GM21447 (cell line): ENCODE results near the gene CGB1.
A peak's percentile ranks its signal among the peaks of the same experiment; 100 is the strongest.

Experiments used
- ATAC-seq: cut with Tn5 transposase; IDR thresholded peaks from one replicate; pipeline ENCODE4 v1.9.1; 2021; ENCODE audit not compliant: unreplicated experiment

The CGB1 gene

DNA sequence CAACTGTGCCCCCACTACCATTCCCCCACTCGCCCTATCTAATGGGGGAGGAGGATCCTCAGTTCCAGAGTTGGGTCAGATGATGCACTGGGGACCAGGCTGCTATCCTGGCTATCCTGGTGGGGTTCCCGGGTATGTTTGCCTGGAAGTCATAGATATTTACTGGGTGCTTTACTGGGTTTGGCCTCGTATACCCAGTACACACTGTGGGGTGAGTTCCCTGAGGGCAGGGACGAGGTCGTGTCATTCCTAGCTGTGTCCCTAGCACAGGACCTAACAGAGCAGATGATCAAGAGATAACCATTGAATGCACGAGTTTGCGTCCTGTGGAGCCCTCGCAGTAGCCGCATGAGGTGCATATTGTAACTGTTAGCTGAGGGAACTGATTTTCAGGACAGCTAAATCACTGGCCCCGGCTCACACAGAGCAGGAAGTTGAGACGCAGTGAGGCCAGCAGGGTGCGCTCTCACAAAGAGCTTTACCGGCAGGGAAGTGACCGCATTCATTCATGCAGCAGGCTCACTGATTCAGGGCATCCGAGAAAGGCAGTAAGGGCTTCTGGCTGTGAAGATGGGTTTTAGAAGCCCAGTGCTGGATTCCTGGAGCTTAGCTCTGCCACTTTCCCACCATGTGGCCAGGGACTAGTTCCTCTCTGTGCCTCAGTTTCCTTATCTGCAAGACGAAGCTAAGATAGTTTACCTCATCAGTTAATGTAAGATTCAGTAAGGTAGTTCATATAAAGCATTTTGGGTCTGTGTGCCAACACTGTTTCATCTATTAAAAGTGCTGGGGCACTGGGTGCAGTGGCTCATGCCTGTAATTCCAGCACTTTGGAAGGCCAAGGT, 37.0 kb downstream of the CGB1 start:
- no peak for ATAC-seq

GRCh38 chr19:48997972-48998371, 38.7 kb downstream of the CGB1 start:
- no peak for ATAC-seq

- no peak for ATAC-seq
Observed at GRCh38 chr19:48994035-48994386, 42.7 kb downstream of the CGB1 start.

DNA sequence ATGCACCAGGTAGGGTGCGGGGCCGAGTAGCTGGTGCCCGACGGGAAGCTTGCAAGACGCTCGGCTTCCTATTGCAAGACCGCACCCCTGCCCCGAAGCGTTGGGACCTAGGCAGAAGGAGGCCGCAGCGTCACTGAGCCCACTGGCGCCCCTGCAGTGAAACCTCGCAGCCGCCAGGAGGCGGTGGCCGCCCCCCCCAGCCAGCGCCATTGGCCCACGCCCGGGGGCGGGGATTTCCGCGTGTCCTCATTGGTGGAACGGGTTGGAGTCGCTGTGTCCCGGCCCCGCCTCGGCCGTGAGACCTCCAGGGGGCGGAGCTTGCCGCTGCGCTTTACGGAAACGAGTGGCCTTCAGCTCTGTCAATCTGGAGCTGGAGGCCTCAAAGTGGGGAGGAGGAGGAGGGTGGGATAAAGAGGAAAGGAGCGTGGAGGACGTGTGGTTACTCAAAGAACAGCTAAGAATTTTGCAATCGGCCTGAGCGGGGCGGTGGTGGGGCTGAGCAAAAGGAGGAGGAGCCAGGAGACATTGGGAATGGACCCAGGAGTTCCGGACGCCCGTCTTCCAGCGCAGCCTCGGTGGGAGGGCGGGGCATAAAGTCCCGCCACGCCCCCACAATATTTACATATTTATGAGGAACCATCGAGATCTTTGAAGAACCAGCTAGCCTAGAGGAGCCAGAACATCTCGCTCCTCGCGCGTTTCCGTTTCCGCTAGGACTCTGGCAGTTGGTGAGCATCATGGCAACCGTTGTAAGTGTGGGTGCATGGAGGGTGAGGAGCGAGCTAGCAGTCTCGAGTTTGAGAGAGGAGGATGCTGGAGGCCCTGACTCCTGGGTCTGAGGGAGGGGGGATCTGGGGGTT, 43.3 kb downstream of the CGB1 start, which contains the start of the genes GYS1 and RUVBL2:
TSS of gene GYS1 (minus strand) at position 135 of the 860 bp plus-strand sequence. CDS start 197 bp downstream, outside the sequence.
TSS of gene RUVBL2 (plus strand) at position 713 of the 860 bp plus-strand sequence. CDS start at position 738, 25 bp downstream.
- ATAC-seq = peak; percentile 87

DNA sequence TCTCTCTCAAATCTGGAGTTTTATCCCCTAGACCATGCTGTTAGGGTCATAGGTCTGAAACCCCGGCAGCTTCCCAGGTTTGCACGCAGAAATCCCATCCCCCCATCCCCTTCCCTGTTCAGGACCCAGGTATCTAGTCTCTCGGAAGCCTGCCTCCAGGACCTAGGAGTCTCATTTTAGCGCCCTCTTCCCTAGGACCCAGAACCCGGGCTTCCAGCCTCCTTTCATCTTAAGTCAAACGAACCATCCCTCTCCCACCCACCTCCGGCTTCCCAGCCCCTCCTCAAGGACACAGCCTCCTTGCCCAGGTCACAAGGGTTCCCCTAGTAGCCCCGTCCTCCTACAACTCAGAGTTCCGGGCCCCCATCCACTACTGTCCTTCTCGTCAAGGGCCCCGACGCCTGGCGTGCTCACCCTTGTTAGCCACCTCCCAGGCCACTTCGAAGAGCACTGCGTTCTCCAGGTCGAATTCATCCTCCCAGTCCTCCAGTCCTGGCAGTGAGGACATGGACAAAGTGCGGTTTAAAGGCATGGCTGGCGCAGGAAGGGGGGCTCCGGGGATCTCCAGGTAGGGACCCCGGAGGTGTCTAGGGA, 44.0 kb downstream of the CGB1 start:
- peak; percentile 13 for ATAC-seq

DNA sequence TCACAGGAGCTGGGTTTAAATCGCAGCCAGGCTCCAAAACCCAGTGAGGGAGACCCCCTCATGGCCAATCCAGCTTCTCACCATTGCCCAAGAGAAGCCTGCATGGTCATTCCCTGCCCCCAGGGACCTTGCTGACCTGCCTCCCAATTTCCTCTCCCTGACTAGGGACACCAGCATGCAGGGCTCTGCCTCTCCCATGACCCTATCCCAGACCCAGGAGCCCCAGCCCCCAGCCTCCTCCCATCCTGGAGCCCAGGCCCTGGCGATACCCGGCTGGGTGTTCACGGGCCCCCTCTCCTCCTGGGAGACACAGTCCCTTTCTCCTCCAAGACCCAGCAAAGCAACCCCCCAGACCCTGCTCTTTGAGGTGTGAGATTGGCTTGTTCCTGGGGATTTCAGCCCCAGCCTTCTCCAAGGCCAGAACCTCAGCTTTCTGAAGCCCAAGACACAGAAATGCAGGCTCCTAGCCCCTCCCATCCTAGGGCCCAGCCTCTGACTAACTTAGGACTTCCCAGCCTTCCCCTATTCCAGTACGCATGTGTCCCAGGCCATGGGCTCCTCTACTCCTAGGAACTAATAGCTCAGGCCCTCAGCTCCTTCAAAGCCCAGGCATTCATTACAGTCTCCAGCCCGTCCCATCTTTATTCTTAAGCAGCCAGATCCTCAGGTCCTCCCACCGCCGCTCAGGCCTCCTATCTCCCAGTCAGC, 44.7 kb downstream of the CGB1 start:
- ATAC-seq = no peak

DNA sequence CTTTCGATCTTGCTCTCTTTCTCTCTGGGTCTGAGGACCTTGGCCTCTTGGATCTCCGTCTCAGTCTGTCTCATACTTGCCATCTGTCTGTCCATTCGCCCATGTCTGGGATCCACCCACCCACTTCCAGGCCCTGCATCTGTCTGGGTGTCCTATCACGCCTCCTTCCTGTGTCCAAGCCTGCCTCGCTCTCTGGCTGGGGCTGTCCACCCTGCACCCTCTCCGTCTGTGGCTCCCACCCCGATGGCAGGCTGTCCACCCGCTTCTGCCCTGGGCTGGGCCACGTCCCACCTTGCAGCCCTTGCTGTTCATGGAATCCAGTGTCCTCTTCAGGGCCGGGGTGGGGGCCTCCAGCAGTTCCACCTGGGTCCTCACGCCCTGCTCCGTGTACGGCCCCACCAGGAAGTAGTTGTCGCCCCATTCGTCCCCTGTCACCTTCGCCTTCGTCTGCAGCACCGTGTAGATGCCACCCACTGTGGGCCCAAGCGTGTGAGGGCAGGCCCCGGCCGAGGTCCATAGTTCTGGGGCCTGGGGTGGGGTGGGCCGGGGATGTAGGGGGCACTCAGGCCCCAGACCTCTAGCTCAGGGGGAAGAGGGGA, 45.6 kb downstream of the CGB1 start:
- no peak for ATAC-seq

DNA sequence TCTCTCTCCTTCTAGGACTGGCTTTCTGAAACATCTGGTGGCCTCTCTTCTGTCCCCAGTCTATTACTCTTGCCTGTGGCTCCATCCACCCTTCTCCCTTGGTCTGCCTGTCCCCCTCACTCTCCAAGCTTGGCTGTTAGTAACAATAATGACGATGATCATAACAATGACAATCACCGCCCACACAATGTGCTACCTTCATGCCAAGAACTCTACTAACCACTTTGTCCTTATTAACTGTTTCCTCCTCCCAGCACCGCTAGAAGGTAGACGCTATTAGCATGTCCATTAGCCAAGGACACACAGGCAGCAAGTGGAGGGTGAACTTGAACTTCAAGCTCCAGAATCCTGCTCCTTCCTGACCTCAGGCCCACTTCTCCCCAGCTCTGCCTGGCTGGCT, 46.3 kb downstream of the CGB1 start:
- no peak for ATAC-seq

GRCh38 chr19:48989701-48990291, 46.9 kb downstream of the CGB1 start:
- no peak for ATAC-seq

- no peak for ATAC-seq
Observed at GRCh38 chr19:48988860-48989259, 47.8 kb downstream of the CGB1 start.

- ATAC-seq = no peak
Observed at GRCh38 chr19:48988286-48988685, 48.4 kb downstream of the CGB1 start.

- no peak for ATAC-seq
Observed at GRCh38 chr19:48987323-48987722, 49.4 kb downstream of the CGB1 start.

- no peak for ATAC-seq
Observed at GRCh38 chr19:48986211-48986610, 50.5 kb downstream of the CGB1 start.

GRCh38 chr19:48985711-48986110, 51.0 kb downstream of the CGB1 start:
- no peak for ATAC-seq
